ENCODE results near the gene HBQ1.
"Not testable (repeated sequence)": the region's sequence is repeated elsewhere in the genome, so short reads cannot be mapped to it uniquely, and the experiment has no call there.

Gene HBQ1

GRCh38 chr16:212999-213398, 32.7 kb downstream of the HBQ1 start:
- no peak overlapping the region for H3K4me3 ChIP-seq (ENCODE audit: low read depth, low read length)
- DNase-seq (ENCODE audit: low read depth) = peak; percentile 16
- no peak for TF ChIP-seq CTCF (conservative IDR thresholded peaks at IDR 0.05; ENCODE audit: low read depth, low read length)

DNA sequence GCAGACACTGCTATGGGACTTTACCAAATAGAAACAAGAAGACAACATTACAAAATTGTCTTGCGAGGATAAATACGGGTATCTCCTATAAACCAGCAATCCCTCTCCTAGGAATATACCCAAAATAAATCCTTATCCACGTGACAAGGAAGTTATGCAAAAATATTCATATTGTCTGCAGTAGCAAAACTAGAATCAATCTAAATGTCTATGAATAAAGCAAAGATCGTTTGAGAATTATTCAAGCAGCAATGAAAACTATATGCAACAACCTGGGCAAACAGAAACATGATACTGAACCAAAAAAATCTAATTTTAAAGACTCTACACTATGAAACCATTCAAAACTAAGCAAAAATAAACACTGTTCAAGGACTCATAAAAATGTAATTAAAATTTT, 39.8 kb downstream of the HBQ1 start:
- no peak for TF ChIP-seq CTCF (conservative IDR thresholded peaks at IDR 0.05; ENCODE audit: low read depth, low read length)
- no peak overlapping the region for H3K4me3 ChIP-seq (ENCODE audit: low read depth, low read length)
- DNase-seq (ENCODE audit: low read depth) = no peak

DNA sequence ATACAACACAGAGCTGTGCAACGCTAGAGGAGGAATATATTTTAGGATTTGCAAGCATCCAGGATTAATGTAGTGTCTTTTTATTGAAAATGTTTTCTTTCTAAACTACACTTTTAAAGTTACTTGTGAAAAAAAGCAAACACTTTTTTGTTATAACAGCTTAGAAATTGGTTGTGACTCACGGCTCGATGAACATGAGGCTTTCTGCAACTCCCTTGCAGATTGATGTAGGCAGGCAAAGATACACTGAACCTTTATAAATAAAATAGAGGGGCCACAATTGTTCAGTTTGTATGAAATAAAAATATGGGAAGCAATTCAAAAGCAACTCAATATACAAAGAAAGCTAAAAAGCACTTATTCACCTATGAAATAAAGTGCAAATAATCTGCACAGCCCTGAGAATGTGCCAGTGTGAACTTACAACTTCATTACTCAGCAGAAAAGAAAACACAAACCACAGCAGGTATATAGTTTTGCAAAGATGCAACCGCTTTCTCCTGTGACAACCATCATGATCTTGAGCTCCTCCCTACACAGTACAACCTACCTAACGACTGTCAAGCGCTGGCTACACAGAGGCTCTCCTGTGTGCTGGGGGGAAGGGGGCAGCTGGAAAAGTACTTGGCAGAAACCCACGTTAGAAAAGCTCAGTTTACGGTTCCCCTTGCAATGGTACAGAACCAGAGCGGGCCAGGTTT, 48.0 kb downstream of the HBQ1 start:
- H3K4me3 ChIP-seq (ENCODE audit: low read depth, low read length) = peak overlapping the region; percentile 99
- no peak for TF ChIP-seq CTCF (conservative IDR thresholded peaks at IDR 0.05; ENCODE audit: low read depth, low read length)
- peak; percentile 35 for DNase-seq (ENCODE audit: low read depth)

DNA sequence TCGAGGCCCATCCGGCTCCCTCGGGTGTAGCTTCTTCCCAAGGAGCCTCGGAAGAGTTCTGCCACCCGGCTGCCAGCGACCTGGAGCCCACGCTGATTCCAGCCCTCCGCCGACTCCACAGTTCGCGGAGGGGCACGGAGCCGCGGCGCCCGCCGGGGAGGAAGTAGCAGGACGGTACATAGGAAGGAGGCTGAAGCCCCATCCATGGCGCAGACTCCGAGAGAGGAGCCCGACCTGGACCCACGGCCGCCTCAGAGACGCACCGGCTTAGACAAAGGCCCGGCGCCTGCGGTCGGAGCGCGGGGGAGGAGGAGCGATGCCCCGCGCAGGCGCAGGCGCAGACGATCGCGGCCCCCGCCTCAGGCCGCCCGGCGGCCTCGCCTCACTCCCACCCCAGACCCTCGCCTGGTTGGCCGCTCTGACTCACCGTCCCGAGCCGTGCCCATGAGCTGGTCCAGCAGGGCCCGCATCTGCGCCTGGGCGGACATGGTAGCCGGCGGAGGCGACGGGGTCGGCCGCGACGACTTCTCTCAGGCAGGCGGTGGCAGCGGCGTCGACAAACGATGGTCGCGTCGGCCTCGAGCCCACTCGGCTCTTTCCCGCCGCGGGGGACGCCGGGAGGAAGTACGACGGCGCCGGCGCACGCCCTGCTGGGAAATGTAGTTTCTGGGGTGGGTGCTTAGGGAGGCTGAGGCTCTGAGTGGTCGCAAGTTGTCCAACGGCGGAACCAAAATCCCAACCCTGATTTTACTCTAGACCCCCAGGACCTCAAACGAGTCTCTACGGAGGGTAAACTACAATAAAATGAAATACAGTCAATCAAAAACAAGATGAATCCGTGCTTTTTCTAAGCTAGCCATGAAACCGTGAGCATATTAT, 48.8 kb downstream of the HBQ1 start, which contains the start of gene LUC7L:
Gene LUC7L (minus strand): TSS at position 598 of the 879 bp plus-strand sequence. CDS start 110 bp downstream, at position 488.
- no peak for TF ChIP-seq CTCF (conservative IDR thresholded peaks at IDR 0.05; ENCODE audit: low read depth, low read length)
- H3K4me3 ChIP-seq (ENCODE audit: low read depth, low read length) = peak within 1 kb of the TSS; percentile 99
- peak; percentile 88 for DNase-seq (ENCODE audit: low read depth)

DNA sequence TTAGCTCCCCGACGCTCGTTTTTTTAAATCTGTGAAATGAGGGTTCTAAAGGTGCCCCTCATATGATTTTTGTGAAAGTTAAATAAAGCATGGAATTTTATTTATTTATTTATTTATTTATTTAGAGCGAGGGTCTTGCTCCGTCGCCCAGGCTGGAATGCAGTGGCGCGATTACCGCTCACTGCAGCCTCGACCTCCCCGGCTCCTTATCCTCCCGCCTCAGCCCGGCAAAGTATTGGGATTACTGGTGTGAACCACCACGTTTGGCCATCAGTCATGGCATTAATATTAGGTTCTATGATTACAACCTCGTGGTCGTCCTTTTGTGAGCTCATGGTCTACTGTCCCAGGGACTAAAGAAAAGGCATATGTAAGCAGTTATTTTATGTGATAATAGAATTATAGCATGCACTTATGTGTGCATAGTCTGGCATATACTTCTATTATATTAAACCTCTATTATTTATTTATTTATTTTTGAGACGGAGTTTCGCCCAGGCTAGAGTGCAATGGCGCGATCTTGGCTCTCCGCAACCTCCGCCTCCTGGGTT, 49.5 kb downstream of the HBQ1 start:
- H3K4me3 ChIP-seq (ENCODE audit: low read depth, low read length) = peak overlapping the region; percentile 99
- DNase-seq (ENCODE audit: low read depth) = no peak
- no peak for TF ChIP-seq CTCF (conservative IDR thresholded peaks at IDR 0.05; ENCODE audit: low read depth, low read length)

DNA sequence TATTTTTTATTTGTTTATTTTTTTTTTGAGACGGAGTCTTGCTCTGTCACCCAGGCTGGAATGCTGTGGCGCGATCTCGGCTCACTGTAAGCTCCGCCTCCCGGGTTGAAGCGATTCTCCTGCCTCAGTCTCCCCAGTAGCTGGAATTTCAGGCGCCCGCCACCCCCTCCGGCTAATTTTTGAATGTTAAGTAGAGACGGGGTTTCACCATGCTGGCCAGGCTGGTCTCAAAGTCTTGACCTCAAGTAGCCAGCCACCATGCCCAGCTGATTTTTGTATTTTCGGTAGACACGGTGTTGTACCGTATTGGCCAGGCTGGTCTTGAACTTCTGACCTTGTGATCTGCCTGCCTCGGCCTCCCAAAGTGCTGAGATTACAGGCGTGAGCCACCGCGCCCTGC, 50.1 kb downstream of the HBQ1 start:
- DNase-seq (ENCODE audit: low read depth); H3K4me3 ChIP-seq (ENCODE audit: low read depth, low read length): not testable (repeated sequence)
